Non-pigmented ciliary epithelial cell (primary cell): ENCODE data around the gene GSTM5.
A peak's percentile ranks its signal among the peaks of the same experiment; 100 is the strongest.
"Not testable (repeated sequence)": the region's sequence is repeated elsewhere in the genome, so short reads cannot be mapped to it uniquely, and the experiment has no call there.

ENCODE experiments used
- DNase-seq: peaks from one replicate; pipeline ENCODE4 v3.0.0-alpha.2; 2010; ENCODE audit warnings: low read depth

GSTM5 gene

GRCh38 chr1:109762039-109762585 is 50.1 kb downstream of the GSTM5 start:
- no peak for DNase-seq

- DNase-seq, result peak; percentile 34
These were observed 51.0 kb downstream of the GSTM5 start for GRCh38 chr1:109762821-109763645.

GRCh38 chr1:109763646-109764415 is 51.8 kb downstream of the GSTM5 start, which contains the start of gene EPS8L3:
Gene EPS8L3 (minus strand): TSS chr1:109763923. CDS start chr1:109761749, 2,174 bp downstream.
- DNase-seq, result no peak

- DNase-seq, result no peak
These were observed 52.8 kb downstream of the GSTM5 start for GRCh38 chr1:109764561-109765482.

GRCh38 chr1:109765483-109765815 is 53.4 kb downstream of the GSTM5 start:
- no peak for DNase-seq

GRCh38 chr1:109765896-109766615 is 54.0 kb downstream of the GSTM5 start:
- no peak for DNase-seq

GRCh38 chr1:109766991-109767636 is 55.1 kb downstream of the GSTM5 start:
- DNase-seq, result not testable (repeated sequence)
